Right renal pelvis (tissue), 4 donors: ENCODE measurements around the gene SPATA25. TPM values are rescaled to one million over a fixed set of nuclear protein-coding genes. Genes with fewer than 3 reads are reported as not detected.
"Not testable (repeated sequence)": the region's sequence is repeated elsewhere in the genome, so short reads cannot be mapped to it uniquely, and the experiment has no call there.

Experiments
- DNase-seq, 4 donors: peaks; one replicate each; pipeline ENCODE4 v3.0.0-alpha.2; 2013; ENCODE audit warnings: low read depth in 4 of 4, low spot score in 3 of 4, missing footprints in 1 of 4
- polyA plus RNA-seq, 4 donors: library from polyadenylated mRNA; unstranded; fragments of 120-200 nt; gene quantifications; one replicate each; pipeline ENCODE4 v1.2.1, GENCODE V29; 2013; ENCODE audit not compliant: insufficient read length in 4 of 4

SPATA25 gene
- polyA plus RNA-seq, 4 donors = 2.8 to 3.8 (median 3.3) TPM

DNA sequence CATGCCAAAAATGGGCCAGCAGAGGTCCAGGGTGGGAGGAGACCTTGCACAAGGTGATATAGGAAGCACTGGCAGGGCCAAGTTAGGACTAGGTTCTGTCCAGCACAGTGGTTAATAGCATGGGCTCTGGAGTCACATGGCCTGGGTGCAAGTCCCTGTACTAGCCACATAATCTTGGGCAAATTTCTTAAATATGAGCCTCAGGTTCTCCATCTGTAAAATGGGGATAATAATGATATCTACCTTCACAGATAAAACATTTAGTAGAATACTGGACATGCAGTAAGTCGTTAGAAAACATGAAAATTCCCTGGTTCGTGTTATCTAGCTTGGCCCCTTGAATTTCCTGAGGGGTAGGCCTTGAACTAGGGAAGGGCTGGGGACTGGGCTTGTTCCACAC, 9.9 kb upstream of the SPATA25 start:
- DNase-seq = no peak

DNA sequence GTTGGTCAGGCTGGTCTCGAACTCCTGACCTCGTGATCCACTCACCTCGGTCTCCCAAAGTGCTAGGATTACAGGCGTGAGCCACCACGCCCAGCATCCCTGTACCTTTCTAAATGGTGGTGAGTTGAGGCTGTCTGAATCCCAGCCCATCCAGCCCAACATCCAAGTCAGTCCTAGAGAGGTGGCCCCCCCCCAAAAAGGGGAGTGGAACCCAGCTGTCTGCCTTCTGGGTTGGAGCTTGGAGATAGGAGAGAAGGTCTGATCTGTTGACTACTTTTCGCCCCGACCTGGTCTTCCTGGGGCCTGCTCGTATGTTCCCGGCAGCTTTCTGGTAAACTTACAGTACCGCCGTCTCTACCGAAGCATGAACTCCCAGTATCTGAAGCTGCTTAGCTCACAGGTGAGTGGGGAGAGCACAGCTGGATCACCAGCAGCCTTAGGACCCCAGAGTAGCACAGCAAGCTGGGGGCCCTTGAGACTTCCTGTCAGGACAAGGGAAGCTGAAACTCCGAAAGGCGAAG, 9.3 kb upstream of the SPATA25 start:
- DNase-seq = no peak

GRCh38 chr20:45894797-45895196, 7.4 kb upstream of the SPATA25 start:
- no peak for DNase-seq

DNA sequence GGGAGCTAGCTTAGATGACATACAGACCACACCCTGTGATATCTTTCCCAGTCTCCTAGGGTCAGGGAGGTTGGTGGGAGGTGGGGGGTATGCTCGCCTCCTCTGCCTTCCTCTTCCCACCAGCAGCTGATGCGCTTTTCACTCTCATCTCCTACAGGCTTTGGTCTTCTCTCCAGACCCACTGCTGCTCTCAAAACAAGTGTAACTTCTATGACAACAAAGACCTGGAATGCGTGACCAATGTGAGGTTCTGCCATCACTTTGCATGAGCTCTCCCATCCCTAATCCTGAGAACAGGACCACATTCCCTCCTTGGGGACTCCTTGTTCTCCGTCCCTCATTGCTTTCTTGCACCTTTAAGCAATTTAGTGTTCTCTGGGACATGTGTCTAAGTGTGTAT, 6.4 kb upstream of the SPATA25 start:
- no peak for DNase-seq

DNA sequence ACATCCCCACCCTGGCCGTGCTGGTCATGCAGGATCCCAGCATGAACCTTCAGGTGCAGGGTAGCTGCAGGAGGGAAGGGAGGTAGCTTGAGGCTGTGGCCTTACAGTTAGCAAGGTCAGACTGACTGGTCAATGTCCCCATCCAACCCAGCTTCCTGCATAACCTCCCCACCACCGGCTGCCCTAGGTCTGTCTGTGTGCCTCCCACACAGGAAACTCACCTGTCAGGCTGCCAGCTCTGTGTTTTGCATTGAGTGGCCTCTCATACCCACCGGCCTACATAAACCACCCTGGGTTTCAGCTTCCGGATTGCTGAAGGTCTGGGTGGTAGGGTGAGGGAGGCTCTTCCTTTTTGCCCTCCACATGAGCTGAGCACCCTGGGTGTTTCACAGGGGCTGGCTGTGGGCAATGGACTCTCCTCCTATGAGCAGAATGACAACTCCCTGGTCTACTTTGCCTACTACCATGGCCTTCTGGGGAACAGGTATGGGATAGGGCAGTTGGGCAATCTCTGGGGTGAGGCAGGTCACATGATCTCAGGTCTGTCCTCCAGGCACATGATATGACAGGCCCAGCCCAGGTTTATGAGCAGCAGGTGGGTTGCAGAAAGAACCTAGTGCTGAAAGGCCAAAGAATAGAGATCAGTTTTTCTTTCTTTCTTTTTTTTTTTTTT, 5.5 kb upstream of the SPATA25 start:
- no peak for DNase-seq

DNA sequence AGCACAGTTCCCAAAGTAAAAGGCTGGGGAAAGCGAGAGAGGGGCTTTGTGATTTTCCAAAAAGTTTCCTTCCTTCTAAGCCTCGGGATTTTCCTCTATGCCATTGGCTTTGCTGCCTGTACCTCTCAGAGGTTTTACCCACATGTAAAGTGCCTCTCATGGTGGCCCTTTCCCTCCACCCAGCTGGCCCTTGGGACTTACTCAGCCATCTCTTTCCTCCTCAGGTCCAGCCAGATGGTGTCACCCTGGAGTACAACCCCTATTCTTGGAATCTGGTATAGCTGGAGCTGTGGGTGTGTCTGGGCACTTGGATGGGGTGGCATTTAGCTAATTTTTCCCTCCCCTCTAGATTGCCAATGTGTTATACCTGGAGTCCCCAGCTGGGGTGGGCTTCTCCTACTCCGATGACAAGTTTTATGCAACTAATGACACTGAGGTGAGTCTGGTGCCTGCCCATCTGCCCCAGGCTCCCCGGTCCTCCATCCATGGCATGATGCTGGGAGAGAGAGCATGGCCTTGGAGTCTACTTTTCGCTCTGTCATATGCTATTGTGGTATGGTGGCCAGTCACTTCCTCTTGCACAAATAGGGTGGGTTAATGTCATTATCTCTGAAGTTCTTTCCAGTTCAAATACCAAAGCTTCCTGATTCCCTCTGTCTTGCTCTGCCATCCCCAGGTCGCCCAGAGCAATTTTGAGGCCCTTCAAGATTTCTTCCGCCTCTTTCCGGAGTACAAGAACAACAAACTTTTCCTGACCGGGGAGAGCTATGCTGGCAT, 4.8 kb upstream of the SPATA25 start:
- DNase-seq = no peak

- peak; percentile 84 to 90 (median 86) for DNase-seq
These were observed 3.9 kb upstream of the SPATA25 start, which contains the start of the genes CTSA and NEURL2 for GRCh38 chr20:45890985-45891983. TSS of gene CTSA (plus strand) at chr20:45891335. CDS start at chr20:45891569, 234 bp downstream. TSS of gene NEURL2 (minus strand) at chr20:45891208. CDS start at chr20:45890991, 217 bp downstream.

DNA sequence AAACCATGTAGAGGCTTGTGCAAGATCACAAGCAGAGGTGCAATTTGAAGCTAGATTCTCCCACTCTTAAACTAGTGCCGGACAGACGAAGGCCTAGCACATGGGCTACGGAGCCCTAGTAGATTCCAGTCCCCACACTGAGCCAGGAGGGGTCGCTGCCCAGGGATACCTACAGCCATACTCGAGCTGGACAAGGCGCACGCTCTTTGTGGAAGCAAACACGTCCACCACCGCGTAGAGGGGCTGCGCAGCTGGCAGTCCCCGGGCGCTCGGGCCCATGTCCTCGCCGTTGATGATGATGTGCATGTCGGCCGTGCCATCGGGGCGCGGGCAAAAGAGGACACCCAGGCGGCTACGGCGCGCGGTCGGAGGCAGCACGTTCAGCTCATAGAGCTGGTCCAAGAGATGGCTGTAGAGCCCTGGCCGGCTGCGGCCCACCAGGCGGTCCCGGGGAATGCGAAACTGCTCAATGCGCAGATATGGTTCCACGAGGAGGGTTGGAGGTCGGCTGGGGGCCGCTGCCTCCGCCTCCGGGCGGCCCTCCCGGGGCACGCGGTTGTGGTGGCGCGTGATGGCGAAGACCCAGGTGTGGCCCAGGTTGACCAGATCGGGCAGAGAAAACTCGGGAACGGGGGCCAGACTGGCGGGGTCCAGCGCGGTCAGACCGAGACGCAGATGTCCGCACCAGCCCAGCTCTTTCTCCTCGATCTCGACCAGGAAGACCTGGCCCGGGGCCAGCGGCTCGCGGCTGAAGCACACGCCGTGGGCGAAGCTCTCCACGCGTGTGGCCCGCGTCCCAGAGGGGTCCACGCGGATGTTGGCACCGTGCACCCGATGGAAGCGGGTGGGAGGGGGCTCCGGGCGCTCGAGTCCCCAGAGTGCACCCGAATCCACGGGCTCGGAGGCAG, 2.9 kb upstream of the SPATA25 start:
- peak; percentile 66 to 79 (median 72) for DNase-seq

DNA sequence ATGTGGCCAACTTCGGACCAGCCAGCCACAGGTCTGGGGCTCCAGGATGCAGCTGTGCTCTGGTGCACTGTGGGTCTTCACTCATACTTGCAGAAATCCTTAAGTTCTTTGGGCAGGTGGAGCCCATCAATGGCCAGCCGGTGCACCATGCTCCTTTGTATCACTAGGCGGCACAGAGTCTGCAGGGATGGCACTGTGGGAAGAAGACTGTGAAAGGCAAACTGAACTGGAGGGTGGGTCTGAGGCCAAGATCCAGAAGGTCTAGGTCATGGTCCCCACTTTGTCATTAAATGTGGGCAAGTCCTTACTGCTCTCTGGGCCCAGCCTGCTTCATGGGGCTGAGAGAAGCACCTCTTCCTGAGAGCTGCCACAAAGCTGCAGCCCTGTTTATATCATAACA, 1.3 kb upstream of the SPATA25 start:
- DNase-seq = no peak

GRCh38 chr20:45886590-45887345, 654 bp downstream of the SPATA25 start:
- no peak for DNase-seq

DNA sequence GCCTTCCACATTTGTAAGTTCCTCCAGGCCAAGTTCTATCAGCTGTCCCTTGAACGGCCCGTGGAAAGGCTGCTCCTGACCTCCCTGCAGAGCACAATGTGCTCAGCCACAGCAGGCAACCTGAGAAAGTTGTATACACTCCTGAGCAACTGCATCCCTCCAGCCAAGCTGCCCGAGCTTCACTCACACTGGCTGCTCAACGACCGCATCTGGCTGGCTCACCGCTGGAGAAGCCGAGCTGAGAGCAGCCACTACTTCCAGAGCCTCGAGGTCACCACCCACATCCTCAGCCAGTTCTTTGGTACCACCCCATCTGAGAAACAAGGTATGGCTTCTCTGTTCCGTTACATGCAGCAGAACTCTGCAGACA, 4.3 kb downstream of the SPATA25 start:
- no peak for DNase-seq

GRCh38 chr20:45882469-45883099, 4.8 kb downstream of the SPATA25 start:
- no peak for DNase-seq

DNA sequence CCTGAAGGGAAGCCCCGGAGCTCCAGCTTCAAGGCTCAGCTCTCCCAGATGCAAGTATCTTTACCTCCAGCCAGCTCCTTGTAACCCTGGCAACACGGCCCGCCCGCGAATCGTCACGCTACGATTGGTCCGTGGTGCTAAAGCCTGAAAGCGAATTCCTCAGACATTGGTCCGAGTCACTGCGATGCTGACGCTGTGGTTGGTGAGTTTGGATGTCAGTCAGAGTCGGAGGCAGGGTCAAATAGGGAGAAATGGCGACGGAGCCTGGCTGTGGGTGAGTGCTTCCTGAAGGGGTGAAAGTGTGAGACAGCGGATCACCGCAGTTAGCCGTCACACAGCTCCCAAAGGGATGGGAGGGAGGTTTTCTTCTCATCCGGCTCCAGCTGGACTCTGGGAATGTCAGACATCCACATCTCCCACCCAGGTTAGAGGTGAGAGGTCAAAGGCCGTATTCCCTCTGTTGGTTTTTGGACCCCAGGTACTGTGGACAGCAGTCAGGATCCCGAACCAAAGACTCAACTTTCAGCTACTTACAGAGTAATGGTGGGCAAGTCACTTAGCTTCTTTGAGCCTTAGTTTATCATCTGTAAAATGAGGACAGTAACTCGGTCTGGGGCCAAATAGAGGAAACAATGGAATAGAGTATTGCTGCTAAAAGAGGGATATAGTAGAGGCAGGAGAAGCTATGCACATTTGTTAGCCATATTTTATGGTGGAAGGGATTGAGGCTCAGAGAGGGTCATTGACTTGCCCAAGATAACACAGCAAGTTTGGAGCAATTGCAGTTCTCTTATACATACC, 6.2 kb downstream of the SPATA25 start, which contains the start of gene ZSWIM1:
Gene ZSWIM1, plus strand, starts transcription at position 240 of the 801 bp plus-strand sequence. CDS start 1,366 bp downstream, outside the sequence.
- peak; percentile 97 to 99 (median 99) for DNase-seq

DNA sequence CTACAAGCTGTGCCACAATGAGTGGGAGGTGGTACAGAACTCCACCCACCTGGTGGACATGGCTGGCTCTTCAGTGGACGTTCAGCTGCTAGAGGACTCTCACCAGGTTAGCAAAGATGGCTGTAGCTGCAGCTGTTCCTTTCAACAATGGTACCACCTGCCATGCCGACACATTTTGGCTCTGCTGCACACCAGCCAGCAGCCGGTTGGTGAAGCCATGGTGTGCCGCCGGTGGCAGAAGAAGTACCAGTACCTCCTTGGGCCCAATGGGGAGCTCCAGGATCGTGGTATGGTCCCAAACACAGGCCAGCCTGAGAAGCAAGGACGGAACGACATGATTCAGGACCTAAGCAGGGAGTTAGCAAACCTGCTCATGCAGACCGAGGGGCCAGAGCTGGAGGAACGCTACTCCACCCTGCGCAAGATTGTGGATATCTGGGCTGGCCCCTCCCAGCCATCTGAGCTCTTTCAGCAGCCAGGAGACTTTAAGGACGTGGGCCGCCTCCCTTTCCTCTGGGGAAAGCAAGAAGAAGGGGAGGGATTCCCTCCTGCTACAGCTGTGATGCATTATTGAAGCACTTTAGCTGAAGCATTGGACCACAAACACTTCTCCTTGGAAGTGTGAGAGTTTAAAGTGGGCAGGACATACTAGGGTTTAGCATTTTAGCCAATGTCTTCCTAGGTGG, 9.2 kb downstream of the SPATA25 start:
- no peak for DNase-seq

DNA sequence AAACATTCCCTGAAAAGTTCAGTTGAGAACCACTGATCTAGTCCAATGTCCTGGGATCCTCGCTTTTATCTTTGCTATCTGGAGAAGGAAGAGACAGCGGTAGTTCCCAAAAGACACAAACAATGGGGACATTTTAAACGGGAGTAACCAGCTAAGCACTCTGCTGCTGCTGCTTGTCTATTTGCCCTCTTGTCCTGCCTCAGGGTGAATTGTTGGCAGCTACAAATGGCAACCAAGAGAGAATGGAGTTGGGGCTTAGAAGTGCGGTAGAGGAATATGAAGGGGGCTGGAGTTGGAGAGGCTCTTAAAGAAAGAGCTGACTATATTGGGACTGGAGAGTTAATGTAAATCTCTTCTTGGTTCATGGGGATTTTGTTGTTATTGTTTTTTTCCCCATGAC, 12.8 kb downstream of the SPATA25 start:
- DNase-seq = no peak

GRCh38 chr20:45874104-45874481, 13.3 kb downstream of the SPATA25 start:
- not testable (repeated sequence) for DNase-seq
